NCI-H69 (cell line): ENCODE measurements around the gene CRKL.
"Not testable (repeated sequence)": the region's sequence is repeated elsewhere in the genome, so short reads cannot be mapped to it uniquely, and the experiment has no call there.

Experiments used
- DNase-seq: peaks from one replicate; lab custom pipeline; 2025; lab: John Stamatoyannopoulos, UW

Gene CRKL

GRCh38 chr22:20967697-20968211, 50.5 kb downstream of the CRKL start:
- peak; percentile 14 for DNase-seq

GRCh38 chr22:20968281-20968977, 51.2 kb downstream of the CRKL start:
- no peak for DNase-seq

GRCh38 chr22:20970939-20971657, 53.9 kb downstream of the CRKL start:
- peak; percentile 41 for DNase-seq

GRCh38 chr22:20972014-20972694, 54.9 kb downstream of the CRKL start:
- not testable (repeated sequence) for DNase-seq

GRCh38 chr22:20972933-20973577, 55.8 kb downstream of the CRKL start:
- DNase-seq = no peak

- DNase-seq = no peak
Measured at GRCh38 chr22:20973634-20974286, 56.6 kb downstream of the CRKL start.

GRCh38 chr22:20974336-20974955, 57.2 kb downstream of the CRKL start:
- no peak for DNase-seq

- no peak for DNase-seq
Measured at GRCh38 chr22:20975541-20976290, 58.5 kb downstream of the CRKL start.

GRCh38 chr22:20976291-20976877, 59.2 kb downstream of the CRKL start:
- DNase-seq = no peak

- no peak for DNase-seq
Measured at GRCh38 chr22:20977019-20977418, 59.8 kb downstream of the CRKL start.

GRCh38 chr22:20977516-20978170, 60.4 kb downstream of the CRKL start:
- DNase-seq = no peak

GRCh38 chr22:20978419-20978818, 61.2 kb downstream of the CRKL start:
- no peak for DNase-seq

- DNase-seq = peak; percentile 58
Measured at GRCh38 chr22:20979243-20979809, 62.1 kb downstream of the CRKL start.

- DNase-seq = no peak
Measured at GRCh38 chr22:20979940-20980453, 62.8 kb downstream of the CRKL start.

- DNase-seq = no peak
Measured at GRCh38 chr22:20980523-20980922, 63.3 kb downstream of the CRKL start.

- DNase-seq = no peak
Measured at GRCh38 chr22:20980938-20981722, 63.9 kb downstream of the CRKL start.

- DNase-seq = peak; percentile 80
Measured at GRCh38 chr22:20981787-20982562, 64.8 kb downstream of the CRKL start, which contains the start of gene LZTR1. LZTR1 (plus strand) TSS chr22:20982297; CDS start chr22:20982372, 75 bp downstream.
